Suprapubic skin (tissue), 4 donors: Measurements from ENCODE around the gene DMAC2.

Source experiments
- EP300 ChIP-seq: sonication (generic); formaldehyde crosslinking; IDR thresholded peaks from one replicate; pipeline ENCODE4 v1.6.1; 2017; ENCODE audit warnings: antibody characterized with exemption
- POLR2A ChIP-seq, 2 donors: fragments of 450-650 bp; IDR thresholded peaks; one replicate each; pipeline ENCODE4 v1.6.1; 2017; ENCODE audit warnings: antibody characterized with exemption in 2 of 2, mild to moderate bottlenecking in 2 of 2, moderate library complexity in 2 of 2
- POLR2AphosphoS5 ChIP-seq, 3 donors: sonication (generic); formaldehyde crosslinking; IDR thresholded peaks; one replicate each; pipeline ENCODE4 v1.6.1; 2017; ENCODE audit warnings: antibody characterized with exemption in 3 of 3
- TF ChIP-seq, protein P1 (sequence below), 2 donors: fragments of 200-600 bp in 1 of 2; fragments of 450-650 bp in 1 of 2; sonication (generic) in 1 of 2; IDR thresholded peaks; one replicate each; pipeline ENCODE4 v1.5.1; 2016 to 2019; ENCODE audit warnings: antibody characterized with exemption in 2 of 2, mild to moderate bottlenecking in 1 of 2, moderate library complexity in 1 of 2

DNA sequence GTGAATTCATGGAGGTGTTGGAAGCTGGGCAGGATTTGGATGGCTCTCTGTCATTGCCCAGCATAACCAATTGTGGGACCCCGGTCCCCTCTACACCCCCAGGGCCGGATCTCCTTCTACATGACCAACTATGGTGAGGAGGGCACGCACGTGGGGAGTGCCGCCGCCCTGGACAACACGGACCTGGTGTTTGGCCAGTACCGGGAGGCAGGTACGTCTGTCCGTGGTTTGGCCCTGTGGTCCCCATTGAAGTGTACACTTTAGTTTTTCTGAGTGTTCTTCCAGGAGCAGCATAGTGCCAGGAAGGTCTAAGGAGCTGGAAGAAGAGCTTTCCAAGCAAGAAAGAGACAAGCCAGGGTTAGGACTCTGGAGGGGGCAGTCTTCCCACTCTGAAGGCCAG, 25.8 kb downstream of the DMAC2 start:
- TF ChIP-seq, protein P1, sequence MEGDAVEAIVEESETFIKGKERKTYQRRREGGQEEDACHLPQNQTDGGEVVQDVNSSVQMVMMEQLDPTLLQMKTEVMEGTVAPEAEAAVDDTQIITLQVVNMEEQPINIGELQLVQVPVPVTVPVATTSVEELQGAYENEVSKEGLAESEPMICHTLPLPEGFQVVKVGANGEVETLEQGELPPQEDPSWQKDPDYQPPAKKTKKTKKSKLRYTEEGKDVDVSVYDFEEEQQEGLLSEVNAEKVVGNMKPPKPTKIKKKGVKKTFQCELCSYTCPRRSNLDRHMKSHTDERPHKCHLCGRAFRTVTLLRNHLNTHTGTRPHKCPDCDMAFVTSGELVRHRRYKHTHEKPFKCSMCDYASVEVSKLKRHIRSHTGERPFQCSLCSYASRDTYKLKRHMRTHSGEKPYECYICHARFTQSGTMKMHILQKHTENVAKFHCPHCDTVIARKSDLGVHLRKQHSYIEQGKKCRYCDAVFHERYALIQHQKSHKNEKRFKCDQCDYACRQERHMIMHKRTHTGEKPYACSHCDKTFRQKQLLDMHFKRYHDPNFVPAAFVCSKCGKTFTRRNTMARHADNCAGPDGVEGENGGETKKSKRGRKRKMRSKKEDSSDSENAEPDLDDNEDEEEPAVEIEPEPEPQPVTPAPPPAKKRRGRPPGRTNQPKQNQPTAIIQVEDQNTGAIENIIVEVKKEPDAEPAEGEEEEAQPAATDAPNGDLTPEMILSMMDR (IDR thresholded peaks at IDR 0.05): no peak
- TF ChIP-seq POLR2A (IDR thresholded peaks at IDR 0.05): no peak
- no peak for TF ChIP-seq POLR2AphosphoS5 (IDR thresholded peaks at IDR 0.05)
- no peak for TF ChIP-seq EP300
